Keratinocyte (primary cell): ENCODE measurements around the gene FAM120B.

Experiments
- CTCF ChIP-seq, 3 experiments: IDR thresholded peaks in 1 of 3; conservative IDR thresholded peaks in 1 of 3; optimal IDR thresholded peaks in 1 of 3; 2 replicates in 2 of 3; 3 replicates in 1 of 3; pipeline versions ENCODE3 to v1.5.1; 2011; ENCODE audit warnings: low read length in 3 of 3, mild to moderate bottlenecking in 3 of 3, moderate library complexity in 2 of 3, control low read depth in 1 of 3, inconsistent platforms in 1 of 3; ENCODE audit not compliant: insufficient read depth in 2 of 3; ENCODE audit errors: extremely low read depth in 1 of 3
- EZH2 ChIP-seq: IDR thresholded peaks from one replicate; pipeline ENCODE4 v1.6.1; 2012; ENCODE audit warnings: inconsistent platforms, mild to moderate bottlenecking, low read length, moderate library complexity

- no peak for TF ChIP-seq CTCF (optimal IDR thresholded peaks at IDR 0.05 in 1 of 3, IDR thresholded peaks at IDR 0.05 in 1 of 3, conservative IDR thresholded peaks at IDR 0.05 in 1 of 3; ENCODE audit: extremely low read depth in 1 of 3, insufficient read depth in 2 of 3, low read length in 3 of 3)
- no peak for TF ChIP-seq EZH2
Observed at GRCh38 chr6:170421921-170422320, 115.4 kb downstream of the FAM120B start.
